Measurements from ENCODE around the gene KAZN.

KAZN gene

DNA sequence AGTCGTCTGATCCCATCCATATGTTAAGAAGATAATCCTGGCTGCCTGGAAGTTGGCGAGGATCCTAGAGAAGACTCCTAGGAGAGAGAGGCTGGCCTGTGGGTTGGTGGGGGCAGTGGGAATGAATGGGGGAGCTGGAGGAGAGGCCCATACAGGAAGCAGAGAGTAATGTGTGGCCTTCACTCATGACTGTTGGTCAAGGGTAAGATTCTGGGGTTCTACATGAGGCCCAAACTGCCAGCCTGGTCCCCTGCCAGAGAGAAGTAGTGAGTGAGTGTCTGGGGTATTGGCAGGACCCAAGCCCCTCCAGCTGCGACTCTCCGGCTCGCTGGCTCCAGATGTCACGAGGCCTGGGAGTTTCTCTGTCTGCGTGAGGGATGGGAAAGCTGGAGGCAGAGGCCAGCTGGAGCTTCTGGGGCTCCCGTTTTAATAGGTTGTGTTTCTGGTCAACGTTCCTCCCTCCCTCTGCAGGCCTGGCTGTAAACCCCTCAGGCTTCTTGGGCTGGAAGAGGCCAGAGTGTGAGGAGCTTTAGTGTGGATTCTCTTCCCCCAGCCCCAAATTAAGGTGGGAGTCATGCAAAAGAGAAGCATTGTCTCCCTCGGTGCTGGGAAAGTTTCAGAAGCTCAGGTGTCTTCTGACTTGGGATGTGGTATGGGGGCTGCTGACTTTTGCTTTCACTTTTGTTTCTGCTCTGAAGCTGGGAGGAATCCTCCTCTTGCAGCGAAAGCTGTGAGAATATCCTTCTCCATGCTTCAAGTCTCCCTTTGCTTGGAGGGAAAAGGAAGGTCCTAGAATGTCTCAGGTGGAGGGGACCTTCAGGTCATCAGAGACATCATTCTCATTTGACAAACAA is 557.6 kb downstream of the KAZN start:
- Mint-ChIP-seq H3K4me1 (peaks cover 27% of the 10 kb centered on the region), H3K36me3 (ENCODE audit: low read depth) (no peaks in the 10 kb centered on the region), H3K9me3 (no peaks in the 10 kb centered on the region), H3K4me3 (peak overlapping the region; percentile 34), H3K27me3 (peaks cover 36% of the 10 kb centered on the region), H3K27ac (no peak overlapping the region)
- ATAC-seq (no peak), DNase-seq (no peak)

- H3K27me3 Mint-ChIP-seq: peaks cover 32% of the 10 kb centered on the region
- H3K4me1 Mint-ChIP-seq: peaks cover 27% of the 10 kb centered on the region
- no peak overlapping the region for H3K4me3 Mint-ChIP-seq
- H3K36me3 Mint-ChIP-seq (ENCODE audit: low read depth): no peaks in the 10 kb centered on the region
- DNase-seq (no peak), ATAC-seq (no peak)
- H3K27ac Mint-ChIP-seq: no peak overlapping the region
- H3K9me3 Mint-ChIP-seq: no peaks in the 10 kb centered on the region
Measured at GRCh38 chr1:15156807-15157380, 558.4 kb downstream of the KAZN start.

DNA sequence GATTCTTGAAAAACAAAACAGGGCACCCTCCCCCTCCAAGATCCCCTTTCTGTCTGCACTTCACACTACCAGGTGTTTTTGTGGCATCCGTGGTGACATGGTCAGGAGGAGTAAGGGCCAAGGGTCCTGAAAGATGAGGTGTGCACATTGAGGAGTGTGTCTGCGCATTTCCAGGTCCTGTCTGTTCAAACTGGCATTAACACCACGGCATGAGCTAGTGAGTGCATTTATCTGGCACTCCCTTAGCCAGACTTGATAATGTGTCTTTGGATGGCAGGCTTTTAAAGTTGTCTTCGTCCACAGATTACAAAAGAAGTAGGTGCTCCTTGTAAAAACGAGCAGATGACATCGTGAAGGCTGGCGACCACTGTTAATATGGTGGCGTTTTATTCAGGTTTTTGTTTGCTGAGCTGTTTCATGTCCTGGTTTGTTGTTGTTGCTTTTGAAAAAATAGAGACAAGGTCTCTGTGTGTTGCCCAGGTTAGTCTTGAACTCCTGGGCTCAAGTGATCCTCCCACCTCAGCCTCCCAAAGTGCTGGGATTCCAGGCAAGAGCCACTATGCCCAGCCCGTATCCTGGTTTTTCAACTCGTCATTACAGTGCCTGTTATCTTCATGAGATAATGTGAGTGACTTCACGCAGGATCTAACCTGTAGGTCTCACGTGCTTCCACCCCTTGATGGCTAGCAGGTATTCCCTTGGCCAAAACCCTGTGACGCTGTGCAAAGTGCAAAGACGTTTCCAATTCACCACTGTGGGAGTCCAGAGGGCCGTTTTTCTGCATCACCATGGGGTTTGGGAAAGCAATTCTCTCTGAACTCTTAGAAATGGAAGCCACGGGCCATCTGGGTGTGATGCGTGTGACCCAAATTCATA is 559.3 kb downstream of the KAZN start:
- peaks cover 27% of the 10 kb centered on the region for H3K27me3 Mint-ChIP-seq
- H3K36me3 Mint-ChIP-seq (ENCODE audit: low read depth): no peaks in the 10 kb centered on the region
- no peak overlapping the region for H3K27ac Mint-ChIP-seq
- no peak for ATAC-seq
- no peaks in the 10 kb centered on the region for H3K9me3 Mint-ChIP-seq
- peaks cover 24% of the 10 kb centered on the region for H3K4me1 Mint-ChIP-seq
- no peak overlapping the region for H3K4me3 Mint-ChIP-seq
- DNase-seq: no peak

- DNase-seq: no peak
Measured at GRCh38 chr1:15158506-15159165, 560.2 kb downstream of the KAZN start.

DNA sequence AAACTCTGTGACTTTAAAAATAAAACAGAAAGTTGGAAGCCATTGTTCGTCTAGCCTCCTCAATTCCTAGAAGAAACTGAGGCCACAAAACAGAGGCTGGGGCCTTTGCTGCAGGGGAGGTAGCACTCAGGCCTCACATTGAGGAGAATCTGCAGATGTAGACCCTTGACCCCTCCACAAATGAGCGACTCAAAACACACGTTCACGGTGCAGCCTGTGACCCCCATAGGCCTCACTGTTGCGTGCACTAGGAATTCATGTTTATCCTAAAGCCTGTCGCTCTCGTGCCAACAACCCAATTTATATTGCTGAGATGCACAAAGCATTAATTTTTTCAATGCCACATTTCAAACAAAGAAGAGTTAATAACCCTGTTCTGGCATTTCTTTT is 560.7 kb downstream of the KAZN start:
- Mint-ChIP-seq H3K27me3 (peaks cover 21% of the 10 kb centered on the region), H3K27ac (no peak overlapping the region), H3K36me3 (ENCODE audit: low read depth) (no peaks in the 10 kb centered on the region), H3K9me3 (no peaks in the 10 kb centered on the region), H3K4me1 (peaks cover 22% of the 10 kb centered on the region), H3K4me3 (no peak overlapping the region)
- no peak for ATAC-seq
- DNase-seq: no peak

More at GRCh38 chr1:15158506-15159165, 560.2 kb downstream of the KAZN start:
- H3K36me3 Mint-ChIP-seq (ENCODE audit: low read depth): no peaks in the 10 kb centered on the region
- peaks cover 23% of the 10 kb centered on the region for H3K4me1 Mint-ChIP-seq
- peaks cover 22% of the 10 kb centered on the region for H3K27me3 Mint-ChIP-seq
- no peaks in the 10 kb centered on the region for H3K9me3 Mint-ChIP-seq
- H3K27ac Mint-ChIP-seq: no peak overlapping the region
- no peak overlapping the region for H3K4me3 Mint-ChIP-seq
- no peak for ATAC-seq

- no peak overlapping the region for H3K27ac Mint-ChIP-seq
- no peak for ATAC-seq
- no peaks in the 10 kb centered on the region for H3K36me3 Mint-ChIP-seq (ENCODE audit: low read depth)
- H3K4me1 Mint-ChIP-seq: peaks cover 12% of the 10 kb centered on the region
- peaks cover 8% of the 10 kb centered on the region for H3K27me3 Mint-ChIP-seq
- H3K4me3 Mint-ChIP-seq: no peak overlapping the region
- H3K9me3 Mint-ChIP-seq: no peaks in the 10 kb centered on the region
- DNase-seq: no peak
Measured at GRCh38 chr1:15160626-15161025, 562.1 kb downstream of the KAZN start.

GRCh38 chr1:15167386-15167785 is 568.9 kb downstream of the KAZN start:
- no peaks in the 10 kb centered on the region for H3K36me3 Mint-ChIP-seq (ENCODE audit: low read depth)
- H3K4me1 Mint-ChIP-seq: peaks cover 6% of the 10 kb centered on the region
- ATAC-seq (no peak), DNase-seq (no peak)
- no peak overlapping the region for H3K4me3 Mint-ChIP-seq
- H3K27me3 Mint-ChIP-seq: peaks cover 16% of the 10 kb centered on the region
- H3K9me3 Mint-ChIP-seq: no peaks in the 10 kb centered on the region
- H3K27ac Mint-ChIP-seq: no peak overlapping the region

All from activated naive CD8-positive, alpha-beta T cell treated with anti-CD3 and anti-CD28 coated beads, Interleukin-2, amount 50 U/mL, for 24 hours (primary cell).